ENCODE measurements around the gene INSIG1.

DNA sequence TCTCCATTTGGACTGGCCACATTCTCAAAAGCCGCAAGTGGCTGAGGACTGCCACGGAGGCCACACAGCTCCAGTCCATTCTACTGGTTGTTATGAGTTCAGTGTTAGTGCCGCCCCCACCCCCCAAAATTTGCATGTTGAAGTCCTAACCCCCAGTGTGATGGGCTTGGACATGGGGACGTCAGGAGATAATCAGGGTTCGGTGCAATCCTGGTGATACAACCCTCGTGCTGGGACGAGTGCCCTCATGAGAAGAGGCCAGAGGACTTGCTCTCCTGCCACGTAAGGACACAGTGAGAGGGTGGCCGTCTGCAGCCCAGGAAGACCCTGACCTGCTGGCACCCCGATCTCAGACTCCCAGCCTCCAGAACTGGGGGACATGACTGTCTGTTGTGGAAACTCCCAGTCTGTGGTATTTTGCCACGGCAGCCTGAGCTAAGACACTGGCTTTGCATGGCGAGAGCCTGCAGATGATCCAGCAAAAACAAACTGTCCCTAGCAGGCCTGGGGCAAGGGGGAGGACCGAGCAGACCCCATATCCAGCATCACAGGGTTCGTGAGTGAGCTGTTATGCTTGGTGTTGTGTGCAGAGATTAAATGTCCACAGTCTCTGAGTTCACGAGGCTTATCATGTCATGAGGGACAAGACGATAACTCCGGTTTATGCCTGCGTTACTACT is 41.5 kb upstream of the INSIG1 start:
- TF ChIP-seq EZH2phosphoT487 (IDR thresholded peaks at IDR 0.05; ENCODE audit: insufficient read depth, low read depth) (no peak), EZH2 (IDR thresholded peaks at IDR 0.05; ENCODE audit: insufficient read depth, poor library complexity, severe bottlenecking) (no peak)
